Keratinocyte (primary cell): ENCODE results near the gene PSMC3. TPM values are rescaled to one million over a fixed set of nuclear protein-coding genes. Genes with fewer than 3 reads are reported as not detected.

Experiments used
- DNase-seq: peaks from one replicate; pipeline ENCODE4 v3.0.0-alpha.2; 2011; ENCODE audit warnings: low read depth, missing footprints, low spot score
- FAIRE-seq: peaks from 2 replicates; lab custom pipeline; 2011; peaks lifted over from hg19 to GRCh38; lab: Jason Lieb, UNC
- H2AFZ ChIP-seq: 2 replicates; pipeline ENCODE4 v1.6.0; 2012; ENCODE audit warnings: low read length, control low read depth, inconsistent platforms; ENCODE audit not compliant: control insufficient read depth
- H3K27ac ChIP-seq: 2 replicates; pipeline ENCODE4 v1.5.1; 2011; ENCODE audit warnings: low read length; ENCODE audit not compliant: control insufficient read depth, insufficient read depth
- H3K27me3 ChIP-seq: 3 replicates; pipeline ENCODE4 v1.6.0; 2011; ENCODE audit warnings: low read length; ENCODE audit not compliant: control insufficient read depth, insufficient read depth; ENCODE audit errors: extremely low read depth
- H3K36me3 ChIP-seq, 2 experiments: 2 replicates in 1 of 2; 3 replicates in 1 of 2; pipeline ENCODE4 v1.5.1; 2011; ENCODE audit warnings: low read length in 2 of 2, mild to moderate bottlenecking in 1 of 2; ENCODE audit not compliant: control insufficient read depth in 2 of 2, insufficient read depth in 2 of 2; ENCODE audit errors: extremely low read depth in 1 of 2
- H3K4me1 ChIP-seq: 3 replicates; pipeline ENCODE4 v1.5.1; 2011; ENCODE audit warnings: low read length; ENCODE audit not compliant: control insufficient read depth, insufficient read depth; ENCODE audit errors: extremely low read depth
- H3K4me2 ChIP-seq: 3 replicates; pipeline ENCODE4 v1.6.0; 2011; ENCODE audit warnings: low read depth, low read length; ENCODE audit not compliant: control insufficient read depth, insufficient read depth; ENCODE audit errors: extremely low read depth
- H3K4me3 ChIP-seq, 3 experiments: fragments of 200-600 bp in 1 of 3; sonication (generic) in 1 of 3; 2 replicates in 2 of 3; 3 replicates in 1 of 3; pipeline ENCODE4 v1.5.1; 2011 to 2016; ENCODE audit warnings: low read length in 3 of 3, mild to moderate bottlenecking in 3 of 3, control low read depth in 2 of 3, inconsistent platforms in 1 of 3, low read depth in 1 of 3, mixed read lengths in 1 of 3, mixed run types in 1 of 3, moderate library complexity in 1 of 3; ENCODE audit not compliant: control insufficient read depth in 2 of 3, insufficient read depth in 2 of 3; ENCODE audit errors: extremely low read depth in 1 of 3
- H3K79me2 ChIP-seq: 2 replicates; pipeline ENCODE4 v1.6.0; 2012; ENCODE audit warnings: low read length; ENCODE audit not compliant: control insufficient read depth, insufficient read depth
- H3K9ac ChIP-seq: 3 replicates; pipeline ENCODE4 v1.6.0; 2011; ENCODE audit warnings: low read length; ENCODE audit not compliant: control insufficient read depth, insufficient read depth; ENCODE audit errors: extremely low read depth
- H3K9me1 ChIP-seq: 3 replicates; pipeline ENCODE4 v1.6.0; 2011; ENCODE audit warnings: low read length; ENCODE audit not compliant: control insufficient read depth, insufficient read depth; ENCODE audit errors: extremely low read depth
- H3K9me3 ChIP-seq: 2 replicates; pipeline ENCODE4 v1.5.1; 2012; ENCODE audit warnings: low read depth, low read length; ENCODE audit not compliant: control insufficient read depth
- H4K20me1 ChIP-seq: 3 replicates; pipeline ENCODE4 v1.6.0; 2011; ENCODE audit warnings: low read length; ENCODE audit not compliant: control insufficient read depth, insufficient read depth; ENCODE audit errors: extremely low read depth
- CTCF ChIP-seq, 3 experiments: IDR thresholded peaks in 1 of 3; conservative IDR thresholded peaks in 1 of 3; optimal IDR thresholded peaks in 1 of 3; 2 replicates in 2 of 3; 3 replicates in 1 of 3; pipeline versions ENCODE3 to v1.5.1; 2011; ENCODE audit warnings: low read length in 3 of 3, mild to moderate bottlenecking in 3 of 3, moderate library complexity in 2 of 3, control low read depth in 1 of 3, inconsistent platforms in 1 of 3; ENCODE audit not compliant: insufficient read depth in 2 of 3; ENCODE audit errors: extremely low read depth in 1 of 3
- EZH2 ChIP-seq: IDR thresholded peaks from one replicate; pipeline ENCODE4 v1.6.1; 2012; ENCODE audit warnings: inconsistent platforms, mild to moderate bottlenecking, low read length, moderate library complexity
- dilution Hi-C: fragments of 300-500 bp; cut with MboI; formaldehyde crosslinking; loops from one replicate; pipeline ENCODE4 v1.7.0; 2020; ENCODE audit warnings: low sequenced_read_pairs; ENCODE audit not compliant: extremely low pct_ligation_motif_present
- polyA plus RNA-seq, 5 experiments: library from polyadenylated mRNA; depleted of rRNA in 3 of 5; stranded (reverse) in 3 of 5; stranded (forward) in 1 of 5; unstranded in 1 of 5; fragments of >200 nt; gene quantifications; 1 replicate in 1 of 5; 2 replicates in 3 of 5; 3 replicates in 1 of 5; pipeline versions ENCODE4 v1.2.1 to v1.2.3, GENCODE V29; 2011 to 2012; ENCODE audit warnings: missing spikeins in 2 of 5, low read depth in 1 of 5, low replicate concordance in 1 of 5

Gene PSMC3
- polyA plus RNA-seq, 1 donor (not counting 4 experiments of a cell fraction or from before 2014, with no cell fraction given), result 172 TPM

- FAIRE-seq (no peak), DNase-seq (no peak)
- dilution Hi-C loops, result no loop called here
- no peak overlapping the region for H3K4me3 ChIP-seq
- no peaks in the 10 kb centered on the region for H3K27me3 ChIP-seq
- peaks cover 18% of the 10 kb centered on the region for H3K4me1 ChIP-seq
- H3K9ac ChIP-seq, result no peak overlapping the region
- no peak overlapping the region for H3K4me2 ChIP-seq
- H3K36me3 ChIP-seq, result peaks cover 36 to 41% of the 10 kb centered on the region in 2 experiments
- H4K20me1 ChIP-seq, result peaks cover 3% of the 10 kb centered on the region
- no peak overlapping the region for H3K27ac ChIP-seq
- H3K79me2 ChIP-seq, result peaks cover 3% of the 10 kb centered on the region
- TF ChIP-seq EZH2 (no peak), CTCF (optimal IDR thresholded peaks at IDR 0.05 in 1 of 3, IDR thresholded peaks at IDR 0.05 in 1 of 3, conservative IDR thresholded peaks at IDR 0.05 in 1 of 3; ENCODE audit: extremely low read depth in 1 of 3, insufficient read depth in 2 of 3, low read length in 3 of 3) (no peak)
- H2AFZ ChIP-seq, result no peak overlapping the region
- no peaks in the 10 kb centered on the region for H3K9me3 ChIP-seq
- no peaks in the 10 kb centered on the region for H3K9me1 ChIP-seq
These were observed 7.6 kb downstream of the PSMC3 start for GRCh38 chr11:47418454-47419259.

GRCh38 chr11:47417712-47418111 is 8.5 kb downstream of the PSMC3 start:
- no peak for TF ChIP-seq EZH2
- no peak for TF ChIP-seq CTCF (optimal IDR thresholded peaks at IDR 0.05 in 1 of 3, IDR thresholded peaks at IDR 0.05 in 1 of 3, conservative IDR thresholded peaks at IDR 0.05 in 1 of 3; ENCODE audit: extremely low read depth in 1 of 3, insufficient read depth in 2 of 3, low read length in 3 of 3)
- Histone ChIP-seq H3K9me1 (no peaks in the 10 kb centered on the region), H3K4me2 (no peak overlapping the region), H3K27me3 (no peaks in the 10 kb centered on the region), H4K20me1 (peaks cover 3% of the 10 kb centered on the region), H3K9me3 (no peaks in the 10 kb centered on the region), H2AFZ (no peak overlapping the region), H3K36me3 (peaks cover 36 to 43% of the 10 kb centered on the region in 2 experiments), H3K4me1 (peaks cover 20% of the 10 kb centered on the region), H3K79me2 (peaks cover 3% of the 10 kb centered on the region), H3K4me3 (no peak overlapping the region), H3K9ac (no peak overlapping the region), H3K27ac (no peak overlapping the region)
- FAIRE-seq, result no peak
- dilution Hi-C loops, result no loop called here
- DNase-seq, result no peak
